ENCODE measurements around the gene CDK5R2.

- no peak for TF ChIP-seq CTCF (IDR thresholded peaks at IDR 0.05)
- TF ChIP-seq TCF7L2 (IDR thresholded peaks at IDR 0.05; ENCODE audit: low read depth, low read length): no peak
Measured at GRCh38 chr2:218988650-218989049, 29.2 kb downstream of the CDK5R2 start.

All from Panc1 (cell line).